IMR-90 (cell line): ENCODE results near the gene SH2D1B. TPM values are rescaled to one million over a fixed set of nuclear protein-coding genes. Genes with fewer than 3 reads are reported as not detected.

ENCODE experiments used
- ATAC-seq: fragments of 200-7000 bp; cut with Tn5 transposase; 2 replicates; pipeline ENCODE4 v1.9.1; 2020; ENCODE audit warnings: low read depth, mild to moderate bottlenecking, moderate library complexity
- BruUV-seq: library from RNA; stranded (reverse); fragments of 400-500 nt; replicated peaks from 2 replicates; lab custom pipeline; 2021; lab: Mats Ljungman, UMichigan
- CTCF ChIA-PET: fragments of 300-600 bp; formaldehyde crosslinking; extraction: SDS; loops from one replicate; lab custom pipeline; 2021; ENCODE audit warnings: antibody characterized with exemption; lab: Yijun Ruan, JAX
- POLR2A ChIA-PET: fragments of 300-600 bp; sonication (Branson Sonifier 250); formaldehyde crosslinking; loops from one replicate; lab custom pipeline; 2022; ENCODE audit warnings: antibody characterized with exemption; ENCODE audit not compliant: unreplicated experiment; lab: Charles Lee
- DNase-seq: peaks from one replicate; pipeline ENCODE4 v3.0.0; 2013
- H2AFZ ChIP-seq: replicated peaks from 2 replicates; pipeline ENCODE3; 2013; ENCODE audit warnings: low read length, mild to moderate bottlenecking; ENCODE audit not compliant: poor library complexity
- H2AK5ac ChIP-seq: 2 replicates; pipeline ENCODE4 v1.6.1; 2013; ENCODE audit warnings: low read depth, low read length, inconsistent platforms
- H2AK9ac ChIP-seq: replicated peaks from 2 replicates; pipeline ENCODE3; 2013; ENCODE audit warnings: mild to moderate bottlenecking, low read depth, low read length, moderate library complexity; ENCODE audit not compliant: poor library complexity
- H2BK120ac ChIP-seq: 2 replicates; pipeline ENCODE4 v1.6.1; 2013; ENCODE audit warnings: low read depth, low read length, inconsistent platforms
- H2BK15ac ChIP-seq: 3 replicates; pipeline ENCODE4 v1.6.1; 2013; ENCODE audit warnings: low read depth, low read length, inconsistent platforms
- H2BK20ac ChIP-seq: 2 replicates; pipeline ENCODE4 v1.6.1; 2013; ENCODE audit warnings: low read depth, mild to moderate bottlenecking, inconsistent platforms, low read length, moderate library complexity
- H2BK5ac ChIP-seq: 2 replicates; pipeline ENCODE4 v1.6.1; 2013; ENCODE audit warnings: mild to moderate bottlenecking, low read depth, low read length, inconsistent platforms; ENCODE audit not compliant: poor library complexity, severe bottlenecking
- H3K14ac ChIP-seq: replicated peaks from 2 replicates; pipeline ENCODE4 v1.6.1; 2013; ENCODE audit warnings: low read depth, low read length, inconsistent platforms
- H3K18ac ChIP-seq: 2 replicates; pipeline ENCODE4 v1.6.1; 2013; ENCODE audit warnings: low read depth, low read length, control low read depth
- H3K23ac ChIP-seq: 2 replicates; pipeline ENCODE4 v1.6.1; 2013; ENCODE audit warnings: low read depth, low read length, inconsistent platforms
- H3K27ac ChIP-seq: 2 replicates; pipeline ENCODE4 v1.5.1; 2013; ENCODE audit warnings: mild to moderate bottlenecking, control low read depth, low read length; ENCODE audit not compliant: insufficient read depth
- H3K27me3 ChIP-seq: 2 replicates; pipeline ENCODE4 v1.6.1; 2013; ENCODE audit warnings: low read length; ENCODE audit not compliant: control insufficient read depth, insufficient read depth
- H3K36me3 ChIP-seq: 2 replicates; pipeline ENCODE4 v1.6.1; 2013; ENCODE audit warnings: low read length, mixed read lengths; ENCODE audit not compliant: control insufficient read depth, insufficient read depth
- H3K4ac ChIP-seq: 2 replicates; pipeline ENCODE4 v1.6.1; 2013; ENCODE audit warnings: low read depth, low read length, inconsistent platforms
- H3K4me1 ChIP-seq: 2 replicates; pipeline ENCODE4 v1.6.1; 2013; ENCODE audit warnings: low read length, mixed read lengths; ENCODE audit not compliant: control insufficient read depth, insufficient read depth
- H3K4me2 ChIP-seq: 2 replicates; pipeline ENCODE4 v1.6.1; 2013; ENCODE audit warnings: low read depth, mild to moderate bottlenecking, control low read depth, low read length, moderate library complexity
- H3K4me3 ChIP-seq: 2 replicates; pipeline ENCODE4 v1.5.1; 2013; ENCODE audit warnings: low read depth, mild to moderate bottlenecking, control low read depth, low read length, moderate library complexity; ENCODE audit not compliant: insufficient read depth
- H3K56ac ChIP-seq: 2 replicates; pipeline ENCODE4 v1.6.1; 2013; ENCODE audit warnings: low read length, inconsistent platforms; ENCODE audit not compliant: insufficient read depth; ENCODE audit errors: extremely low read depth
- H3K79me1 ChIP-seq, 2 experiments: 2 replicates each; pipeline ENCODE4 v1.6.1; 2013; ENCODE audit warnings: low read length in 2 of 2, inconsistent platforms in 1 of 2, low read depth in 1 of 2
- H3K9ac ChIP-seq: 2 replicates; pipeline ENCODE4 v1.6.1; 2013; ENCODE audit warnings: low read depth, low read length, control low read depth
- H3K9me1 ChIP-seq: 2 replicates; pipeline ENCODE4 v1.6.1; 2013; ENCODE audit warnings: low read length, inconsistent platforms; ENCODE audit not compliant: insufficient read depth
- H3K9me3 ChIP-seq: 2 replicates; pipeline ENCODE4 v1.6.1; 2013; ENCODE audit warnings: low read length; ENCODE audit not compliant: control insufficient read depth, insufficient read depth
- H4K20me1 ChIP-seq: 2 replicates; pipeline ENCODE4 v1.6.1; 2013; ENCODE audit warnings: low read length, inconsistent platforms; ENCODE audit not compliant: insufficient read depth
- H4K5ac ChIP-seq: 2 replicates; pipeline ENCODE4 v1.6.1; 2013; ENCODE audit warnings: mild to moderate bottlenecking, low read depth, low read length, control low read depth
- H4K8ac ChIP-seq, 2 experiments: 2 replicates each; pipeline ENCODE4 v1.6.1; 2013; ENCODE audit warnings: low read depth in 2 of 2, low read length in 2 of 2, control low read depth in 1 of 2, inconsistent platforms in 1 of 2
- H4K91ac ChIP-seq: 2 replicates; pipeline ENCODE4 v1.6.1; 2013; ENCODE audit warnings: low read depth, low read length, inconsistent platforms; ENCODE audit not compliant: insufficient read depth
- FOS ChIP-seq: fragments of 150-350 bp; IDR thresholded peaks from 2 replicates; pipeline ENCODE4 v1.6.1; 2016; ENCODE audit warnings: low read depth, low read length
- MXI1 ChIP-seq: IDR thresholded peaks from 2 replicates; pipeline ENCODE4 v1.6.1; 2012; ENCODE audit warnings: low read depth, mild to moderate bottlenecking, low read length, moderate library complexity, borderline replicate concordance
- NFE2L2 ChIP-seq: fragments of 150-350 bp; IDR thresholded peaks from 2 replicates; pipeline ENCODE4 v1.6.1; 2016; ENCODE audit warnings: low read depth, mild to moderate bottlenecking, low read length
- POLR2A ChIP-seq: IDR thresholded peaks from 2 replicates; pipeline ENCODE4 v1.6.1; 2012; ENCODE audit warnings: mild to moderate bottlenecking, low read depth, low read length
- RFX5 ChIP-seq: IDR thresholded peaks from 2 replicates; pipeline ENCODE4 v1.8.0; 2012; ENCODE audit warnings: low read depth, mild to moderate bottlenecking, low read length, moderate library complexity
- WGBS, 2 experiments: methylation state at CpG; one replicate each; pipeline versions ENCODE4 v1.1.5 to v1.1.7; 2013; ENCODE audit warnings: missing lambda C conversion rate in 2 of 2; ENCODE audit not compliant: insufficient read length in 1 of 2; ENCODE audit errors: extremely low coverage in 2 of 2; 5-methylcytosine and 5-hydroxymethylcytosine counted together
- dilution Hi-C: fragments of 300-500 bp; cut with HindIII; formaldehyde crosslinking; loops from one replicate; pipeline ENCODE4 v1.14.3; 2018; ENCODE audit warnings: low sequenced_read_pairs; ENCODE audit not compliant: unreplicated experiment
- in situ Hi-C: fragments of 300-500 bp; cut with MboI; formaldehyde crosslinking; loops from 3 replicates; pipeline ENCODE4 v1.14.3; 2019; ENCODE audit warnings: low sequenced_read_pairs, inconsistent platforms, mixed read lengths
- intact Hi-C: fragments of 100-400 bp; cut with micrococcal nuclease; formaldehyde crosslinking; loops from 2 replicates; pipeline ENCODE4 v1.10.0; 2022
- polyA plus RNA-seq, 3 experiments: library from polyadenylated mRNA; depleted of rRNA; stranded (reverse); fragments of >200 nt; gene quantifications; 2 replicates each; pipeline ENCODE4 v1.2.3, GENCODE V29; 2012; ENCODE audit warnings: low replicate concordance in 1 of 3
- total RNA-seq: library from RNA; depleted of rRNA; stranded (reverse); fragments of >200 nt; gene quantifications from 2 replicates; pipeline ENCODE4 v1.2.3, GENCODE V29; 2012

Gene SH2D1B
- total and polyA plus RNA-seq, 2 of the 4 experiments (the other 2 are of a cell fraction), result 0.03 to 0.18 TPM

DNA sequence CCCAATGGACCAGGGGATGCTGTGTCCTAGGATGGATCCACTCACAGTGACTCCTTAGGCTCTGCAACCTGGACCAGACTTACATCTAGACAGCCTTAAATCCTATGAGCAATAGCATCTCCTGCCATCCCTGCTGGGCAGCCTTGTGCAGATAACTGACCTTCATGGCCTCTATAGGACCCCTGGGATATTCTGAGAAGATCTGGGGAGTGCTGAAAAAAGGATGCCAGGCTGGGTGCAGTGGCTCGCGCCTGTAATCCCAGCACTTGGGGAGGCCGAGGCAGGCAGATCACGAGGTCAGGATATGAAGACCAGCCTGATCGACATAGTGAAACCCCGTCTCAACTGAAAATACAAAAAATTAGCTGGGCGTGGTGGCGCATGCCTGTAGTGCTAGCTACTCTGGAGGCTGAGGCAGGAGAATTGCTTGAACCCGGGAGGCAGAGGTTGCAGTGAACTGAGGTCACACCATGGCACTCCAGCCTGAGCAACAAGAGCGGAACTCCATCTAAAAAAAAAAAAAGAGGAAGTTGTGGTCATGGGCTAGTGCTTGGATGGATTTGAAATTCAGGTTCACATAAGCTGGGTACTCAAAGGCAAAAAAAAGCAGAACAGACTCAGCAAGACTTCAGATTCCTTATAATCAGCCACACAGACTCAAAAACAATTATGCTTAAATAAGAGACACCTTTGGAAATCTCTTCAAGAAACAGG is 10.9 kb upstream of the SH2D1B start:
- in situ Hi-C loops (no loop called here), intact Hi-C loops (no loop called here), dilution Hi-C loops (no loop called here)
- no peak overlapping the region for H3K9ac ChIP-seq
- H4K91ac ChIP-seq, result no peak overlapping the region
- WGBS, 2 experiments, result no CpG with 5 or more reads among the region's 10 CpGs
- H4K20me1 ChIP-seq, result no peaks in the 10 kb centered on the region
- no peak overlapping the region for H4K8ac ChIP-seq
- no peak overlapping the region for H2BK5ac ChIP-seq
- no peak overlapping the region for H2AK9ac ChIP-seq
- H3K79me1 ChIP-seq, result no peaks in the 10 kb centered on the region
- H3K4me2 ChIP-seq, result no peak overlapping the region
- H2AFZ ChIP-seq, result no peak overlapping the region
- no peaks in the 10 kb centered on the region; the same call in 1 of the 2 replicates for H3K4me1 ChIP-seq
- H2BK15ac ChIP-seq, result no peak overlapping the region
- no peak overlapping the region for H2BK120ac ChIP-seq
- no peak overlapping the region for H3K4ac ChIP-seq
- no peaks in the 10 kb centered on the region for H3K9me3 ChIP-seq
- H3K4me3 ChIP-seq, result no peak overlapping the region
- no TSS peak for BruUV-seq
- ATAC-seq, result no peak
- H3K18ac ChIP-seq, result no peak overlapping the region
- H3K14ac ChIP-seq, result no peak overlapping the region
- no peak overlapping the region for H3K56ac ChIP-seq
- no peak for DNase-seq
- TF ChIP-seq RFX5 (no peak), NFE2L2 (no peak), MXI1 (no peak), POLR2A (no peak), FOS (no peak)
- H3K9me1 ChIP-seq, result no peaks in the 10 kb centered on the region; the same call in 1 of the 2 replicates
- H3K36me3 ChIP-seq, result no peaks in the 10 kb centered on the region
- H2BK20ac ChIP-seq, result no peak overlapping the region
- CTCF ChIA-PET, result no interaction called here
- H4K5ac ChIP-seq, result no peak overlapping the region
- no peak overlapping the region for H3K23ac ChIP-seq
- no peaks in the 10 kb centered on the region for H3K27me3 ChIP-seq
- POLR2A ChIA-PET, result interaction anchor here (0.6 kb wide), 1 partner anchor 33 kb away, joined by 3 read pairs; no protein-coding TSS in a partner anchor
- no peak overlapping the region for H3K27ac ChIP-seq
- no peak overlapping the region for H2AK5ac ChIP-seq
